GM18861 (cell line): ENCODE measurements around the gene MCF2L.

ENCODE experiments used
- ATAC-seq: cut with Tn5 transposase; IDR thresholded peaks from one replicate; pipeline ENCODE4 v1.9.1; 2021; ENCODE audit not compliant: unreplicated experiment

MCF2L gene

DNA sequence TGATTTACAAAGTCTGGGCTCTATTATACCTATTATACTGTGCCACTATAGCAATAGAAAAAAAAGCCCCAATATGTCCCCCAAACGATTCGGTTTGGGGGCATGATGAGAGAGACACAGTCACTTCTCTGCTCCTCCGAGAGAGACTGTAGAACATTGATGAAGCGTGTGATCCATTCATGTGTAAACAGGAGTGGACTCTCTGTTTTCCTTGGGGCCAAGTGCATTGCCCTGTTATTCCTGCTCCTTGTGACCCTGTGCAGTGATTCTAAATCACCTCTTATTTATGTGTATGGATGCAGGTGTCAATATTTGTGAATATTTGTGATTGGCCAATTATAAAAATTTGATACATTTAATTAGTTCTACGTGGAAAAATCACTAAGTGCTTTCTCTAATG lies 170.6 kb downstream of the MCF2L start:
- ATAC-seq = no peak

GRCh38 chr13:113140677-113141600 lies 171.9 kb downstream of the MCF2L start:
- no peak for ATAC-seq

- ATAC-seq = no peak
These were observed 172.6 kb downstream of the MCF2L start for GRCh38 chr13:113141601-113141970.

DNA sequence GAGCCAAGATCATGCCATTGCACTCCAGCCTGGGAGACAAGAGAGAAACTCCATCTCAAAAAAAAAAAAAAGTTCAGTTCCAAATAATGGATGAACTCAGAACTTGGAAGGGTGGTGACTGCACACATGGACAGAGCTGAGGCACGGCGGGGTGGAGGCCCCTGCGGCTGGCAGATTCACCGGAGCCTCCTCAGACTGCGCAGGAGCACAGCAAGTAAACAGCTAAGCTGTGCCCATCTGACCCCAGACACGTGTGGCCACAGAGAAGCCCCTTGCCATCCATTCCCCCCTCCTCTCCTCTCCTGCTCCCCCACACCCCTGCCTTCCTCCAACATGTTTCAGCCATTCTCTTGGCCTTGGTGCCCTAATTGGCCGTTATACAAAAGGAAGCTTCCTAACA lies 173.9 kb downstream of the MCF2L start:
- ATAC-seq = no peak

- ATAC-seq = no peak
These were observed 174.6 kb downstream of the MCF2L start for GRCh38 chr13:113143466-113144254.

GRCh38 chr13:113144255-113144629 lies 175.2 kb downstream of the MCF2L start:
- ATAC-seq = no peak

DNA sequence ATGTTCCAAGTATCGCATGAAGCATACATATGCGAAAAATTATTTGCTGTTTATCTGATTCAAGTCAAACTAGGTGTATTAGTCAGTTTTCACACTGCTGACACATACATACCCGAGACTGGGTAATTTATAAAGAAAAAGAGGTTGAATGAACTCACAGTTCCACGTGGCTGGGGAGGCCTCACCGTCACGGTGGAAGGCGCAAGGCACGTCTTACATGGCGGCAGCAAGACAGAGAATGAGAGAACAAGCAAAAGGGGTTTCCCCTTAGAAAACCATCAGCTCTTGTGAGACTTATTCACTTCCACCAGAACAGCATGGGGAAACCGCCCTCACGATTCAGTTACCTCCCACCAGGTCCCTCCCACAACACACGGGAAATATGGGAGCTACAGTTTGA lies 176.5 kb downstream of the MCF2L start:
- no peak for ATAC-seq

DNA sequence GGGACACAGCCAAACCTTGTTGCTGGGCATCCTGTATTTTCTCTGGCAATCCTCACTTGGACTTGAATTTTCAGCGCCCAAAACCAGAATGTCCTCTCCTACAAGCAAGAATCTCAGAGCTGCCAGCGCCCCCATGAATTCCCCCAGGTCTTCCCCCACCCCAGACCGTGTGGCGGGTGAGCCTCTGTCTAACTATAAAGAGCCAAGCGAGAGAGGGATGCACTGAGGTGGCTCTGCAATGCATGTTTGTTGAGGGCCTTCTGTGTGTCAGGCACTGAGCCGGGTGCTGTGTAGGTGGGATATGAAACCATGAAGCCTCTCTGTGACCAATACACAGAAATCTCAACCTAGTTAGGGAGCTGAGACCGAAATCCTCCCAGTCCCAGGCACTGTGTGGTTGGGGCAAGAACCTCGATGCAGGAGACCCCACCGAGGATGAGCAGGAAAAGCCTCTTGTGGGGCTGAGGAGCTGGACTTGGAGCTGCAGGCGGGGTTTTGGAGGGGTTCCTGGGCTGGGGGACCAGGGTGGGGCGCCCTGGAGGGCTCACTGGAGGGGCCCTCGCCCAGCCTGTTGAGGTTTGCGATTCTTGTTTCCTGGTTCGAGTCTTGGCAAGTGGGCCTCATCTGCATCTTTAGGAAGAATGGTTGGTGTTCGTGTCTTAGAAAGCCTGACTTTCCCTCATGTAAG lies 177.0 kb downstream of the MCF2L start:
- no peak for ATAC-seq

- no peak for ATAC-seq
These were observed 177.7 kb downstream of the MCF2L start for GRCh38 chr13:113146750-113147149.

DNA sequence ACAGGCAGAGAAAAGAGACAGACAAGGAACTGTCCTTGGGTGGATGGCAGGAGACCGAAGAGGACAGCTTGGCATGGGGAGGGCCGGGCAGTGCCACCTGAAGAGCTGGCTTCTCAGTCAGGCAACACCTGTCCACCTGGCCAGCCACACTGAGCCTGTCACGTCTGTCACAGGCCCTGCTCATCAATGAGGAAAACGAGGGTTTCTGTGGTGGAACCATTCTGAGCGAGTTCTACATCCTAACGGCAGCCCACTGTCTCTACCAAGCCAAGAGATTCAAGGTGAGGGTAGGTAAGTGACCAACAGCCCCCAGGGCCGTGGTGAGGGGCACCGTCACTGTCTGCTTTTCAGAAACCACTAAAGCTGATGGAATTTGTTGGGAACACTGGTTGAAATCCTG lies 178.2 kb downstream of the MCF2L start:
- ATAC-seq = no peak

DNA sequence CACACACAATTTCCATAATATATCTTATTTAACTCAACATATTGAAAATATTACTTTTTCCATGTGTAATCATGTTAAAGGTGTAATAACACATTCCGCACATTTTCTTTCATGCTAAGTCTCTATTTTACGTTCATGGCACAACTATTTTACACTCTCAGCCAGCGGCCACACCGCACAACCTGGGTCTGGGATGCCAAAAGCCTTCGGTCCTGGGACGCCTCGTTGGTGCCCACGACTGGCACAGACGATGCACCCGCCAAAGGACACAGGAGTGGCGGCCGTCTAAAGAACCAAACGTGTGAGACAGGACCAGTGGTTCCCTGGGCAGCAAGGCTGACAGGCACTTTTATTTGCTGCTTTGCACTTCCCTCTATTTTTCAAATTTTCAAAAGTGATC lies 179.4 kb downstream of the MCF2L start:
- ATAC-seq = no peak

- no peak for ATAC-seq
These were observed 180.0 kb downstream of the MCF2L start for GRCh38 chr13:113148940-113149503.
